ENCODE measurements around the gene LRP11.

GRCh38 chr6:149783551-149783950 lies 80.6 kb downstream of the LRP11 start:
- no peak for TF ChIP-seq EP300 (IDR thresholded peaks at IDR 0.05)
- no peak for TF ChIP-seq CTCF (IDR thresholded peaks at IDR 0.05)
- no peak for TF ChIP-seq POLR2AphosphoS5 (IDR thresholded peaks at IDR 0.05)
- no peak for TF ChIP-seq POLR2A (IDR thresholded peaks at IDR 0.05; ENCODE audit: low read depth)
